GM19351 (cell line): ENCODE measurements around the gene KLRD1.
"Not testable (repeated sequence)": the region's sequence is repeated elsewhere in the genome, so short reads cannot be mapped to it uniquely, and the experiment has no call there.

Experiments used
- ATAC-seq: cut with Tn5 transposase; IDR thresholded peaks from one replicate; pipeline ENCODE4 v1.9.1; 2021; ENCODE audit warnings: mild to moderate bottlenecking, moderate library complexity; ENCODE audit not compliant: unreplicated experiment

The KLRD1 gene

DNA sequence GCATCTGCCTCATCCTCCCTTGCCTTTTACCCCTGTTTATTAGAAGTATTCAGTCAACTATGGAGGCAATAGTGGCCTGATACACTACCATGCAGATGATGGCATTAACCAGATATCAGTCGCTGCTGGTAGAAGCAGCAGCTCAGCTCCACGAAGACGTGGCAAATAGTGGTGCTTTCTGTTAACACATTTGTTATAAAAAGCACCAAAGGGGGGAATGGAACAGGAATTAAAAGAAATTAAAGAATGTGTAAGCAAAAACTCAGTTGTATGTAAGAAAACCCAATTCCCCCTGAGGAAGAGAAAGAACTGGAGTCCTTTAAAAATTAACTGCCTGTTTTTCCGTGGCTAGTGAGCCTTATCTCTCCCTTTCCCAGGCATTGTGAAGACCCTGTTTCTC lies 60.0 kb downstream of the KLRD1 start:
- ATAC-seq: not testable (repeated sequence)

DNA sequence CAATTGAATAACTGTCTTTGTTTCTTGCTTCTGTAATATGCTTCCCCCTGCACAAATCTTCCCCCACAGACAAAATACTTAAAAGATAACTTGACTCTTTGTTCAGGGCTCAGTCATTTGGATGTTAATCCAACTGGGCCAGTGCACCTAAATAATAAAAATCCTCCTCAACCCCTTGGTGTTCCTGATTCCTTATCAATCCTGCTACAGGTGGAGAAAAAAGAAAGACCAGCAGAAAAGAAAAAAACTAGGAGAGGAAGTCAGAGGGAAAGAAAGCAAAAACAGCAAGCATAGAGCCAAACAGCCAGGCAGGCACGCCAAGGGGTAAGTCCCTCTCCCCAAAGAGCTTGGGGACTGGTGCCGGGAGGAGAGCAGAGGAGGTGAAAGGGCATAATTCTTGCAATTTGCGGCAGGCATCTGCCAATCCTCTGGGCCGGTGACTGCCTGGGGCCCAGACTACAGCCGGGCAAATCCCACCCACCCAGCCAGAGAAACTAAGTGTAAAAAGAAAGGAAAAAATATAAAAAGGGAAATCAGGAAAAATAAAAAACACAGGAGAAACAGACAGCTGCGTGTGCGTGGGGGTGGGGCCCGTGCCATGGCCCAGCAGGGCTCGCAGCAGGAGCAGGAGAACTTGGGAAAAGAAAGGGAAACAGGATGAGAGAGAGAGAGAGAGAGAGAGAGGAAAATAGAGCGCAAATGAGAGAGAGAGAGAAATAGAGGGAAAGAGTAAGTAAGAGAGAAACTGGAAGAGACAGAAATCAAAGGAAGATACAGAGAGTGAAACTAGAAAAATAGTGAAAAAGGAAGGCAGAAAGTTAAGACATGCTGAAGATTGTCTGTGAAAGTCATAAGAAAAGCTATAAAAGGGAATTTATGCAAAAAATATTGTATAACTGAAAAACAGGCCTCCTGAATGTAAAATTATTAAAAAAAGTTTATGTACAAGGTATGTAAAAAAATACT lies 60.8 kb downstream of the KLRD1 start:
- no peak for ATAC-seq

DNA sequence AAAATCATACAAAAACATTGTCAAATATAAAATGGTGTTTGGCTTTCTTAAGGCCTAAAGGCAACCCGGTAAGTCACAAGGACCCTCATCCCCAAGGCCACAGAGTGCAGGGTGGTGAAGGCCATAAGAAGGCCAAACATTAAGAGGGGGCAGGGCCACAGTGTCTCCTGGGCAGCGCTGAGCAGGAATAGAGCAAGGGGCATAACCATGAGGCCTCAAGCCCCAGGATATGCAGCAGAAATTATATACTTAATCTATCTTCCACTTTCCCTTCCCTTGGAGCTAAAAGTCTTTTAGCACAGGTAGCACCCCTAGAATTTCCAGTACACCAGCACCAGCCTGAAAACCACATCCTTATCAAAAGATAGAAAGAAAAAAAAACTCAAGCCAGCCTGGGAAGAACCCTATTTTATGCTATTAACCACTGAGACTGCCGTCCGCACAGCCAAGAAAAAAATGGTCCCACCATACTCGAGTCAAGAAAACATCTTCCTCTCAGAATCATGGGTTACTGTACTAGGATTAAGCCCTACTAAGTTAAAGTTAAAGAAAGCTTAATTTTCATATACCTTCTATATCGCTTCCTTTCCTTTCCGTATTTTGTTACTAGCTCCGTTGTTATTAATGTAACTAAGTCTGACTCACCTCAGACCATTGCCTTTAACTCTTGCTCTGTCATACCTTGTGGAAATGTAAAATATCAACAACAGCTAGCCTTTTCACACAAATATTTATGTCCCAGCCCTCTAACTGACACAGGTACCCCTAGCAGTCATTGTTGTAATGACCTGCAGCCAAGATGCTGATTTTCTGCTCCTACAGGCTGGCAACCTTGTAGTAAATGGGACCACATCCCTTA lies 62.1 kb downstream of the KLRD1 start:
- no peak for ATAC-seq

DNA sequence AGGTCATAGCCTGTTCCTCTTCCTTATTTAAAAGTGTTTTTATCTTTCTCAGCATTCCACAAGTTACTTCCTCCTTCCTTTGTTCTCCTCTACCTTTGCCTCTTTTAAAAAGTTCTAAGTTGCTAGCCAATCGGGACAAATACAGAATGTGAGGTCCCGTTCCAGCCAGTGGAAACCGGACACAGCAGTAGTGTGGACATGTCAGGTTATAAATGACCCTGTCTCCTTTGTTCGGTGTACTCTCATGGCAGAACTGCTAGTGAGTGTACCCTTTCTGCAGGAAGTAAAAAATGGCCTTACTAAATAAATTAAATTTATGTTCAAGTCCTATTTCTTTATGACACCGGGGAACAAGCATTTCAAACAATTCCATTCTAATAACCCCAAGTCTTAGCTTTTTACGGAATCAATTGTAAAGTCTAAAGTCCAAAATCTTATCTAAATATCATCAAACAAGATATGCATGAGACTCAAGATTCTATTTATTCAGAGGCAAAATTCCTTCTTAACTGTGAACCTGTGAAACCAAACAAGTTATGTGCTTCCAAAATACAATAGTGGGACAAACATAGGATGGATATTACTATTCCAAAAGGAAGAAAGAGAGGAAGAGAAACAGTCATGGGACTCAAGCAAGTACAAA lies 64.3 kb downstream of the KLRD1 start:
- ATAC-seq: not testable (repeated sequence)

DNA sequence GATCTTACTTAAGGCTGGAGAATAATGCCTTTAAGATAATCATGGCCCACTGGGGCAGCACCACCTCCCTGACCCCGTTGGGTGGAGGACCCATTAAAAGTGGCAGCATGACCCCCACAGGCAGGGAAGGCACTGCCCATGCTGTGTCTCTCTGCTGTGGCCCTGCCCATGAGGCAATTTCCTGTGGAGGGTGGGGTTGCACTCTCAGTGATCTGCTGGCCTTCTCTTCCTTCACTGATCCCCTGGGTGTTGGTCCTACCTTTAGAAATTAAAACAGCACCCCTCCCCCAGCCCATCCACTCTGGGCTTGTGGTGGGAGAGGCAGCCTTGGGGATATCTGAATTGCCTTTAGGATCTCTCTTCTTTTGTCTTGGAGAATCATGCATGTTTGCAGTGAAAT lies 64.9 kb downstream of the KLRD1 start:
- no peak for ATAC-seq

DNA sequence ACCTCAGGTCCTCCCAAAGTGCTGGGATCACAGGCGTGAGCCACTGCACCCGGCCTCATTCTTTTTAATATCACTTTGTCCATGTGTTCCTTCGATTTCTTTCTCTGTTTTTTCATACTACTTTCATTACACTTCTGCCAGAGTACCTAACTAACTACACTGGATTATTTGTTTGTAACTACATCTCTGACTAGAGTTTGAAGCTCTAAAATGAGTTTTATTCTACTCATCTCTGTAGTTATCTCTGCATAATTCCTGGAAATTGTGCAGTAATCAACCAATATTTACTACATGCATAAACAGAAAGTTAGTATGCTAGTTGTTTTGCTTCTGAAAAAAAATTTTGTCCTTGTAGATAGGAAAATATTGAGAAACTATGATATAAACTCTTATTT lies 67.0 kb downstream of the KLRD1 start:
- ATAC-seq: no peak

DNA sequence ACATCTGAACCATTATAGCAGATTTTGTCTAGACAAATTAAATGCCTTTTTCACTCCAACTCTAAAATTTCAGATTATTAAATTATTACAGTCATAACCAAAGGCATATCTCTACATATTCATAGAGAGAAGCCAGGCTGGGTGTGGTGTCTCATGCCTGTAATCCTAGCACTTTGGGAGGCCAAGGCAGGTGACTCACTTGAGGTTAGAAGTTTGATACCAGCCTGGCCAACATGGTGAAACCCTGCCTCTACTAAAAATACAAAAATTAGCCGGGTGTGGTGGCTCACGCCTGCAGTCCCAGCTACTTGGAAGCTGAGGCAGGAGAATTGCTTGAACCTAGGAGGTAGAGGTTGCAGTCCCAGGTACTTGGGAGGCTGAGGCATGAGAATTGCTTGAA lies 71.1 kb downstream of the KLRD1 start:
- not testable (repeated sequence) for ATAC-seq
